ENCODE measurements around the gene ADNP. TPM values are rescaled to one million over a fixed set of nuclear protein-coding genes. Genes with fewer than 3 reads are reported as not detected.

Gene ADNP
- total RNA-seq, 1 experiment from 2014 or later = 143 TPM

DNA sequence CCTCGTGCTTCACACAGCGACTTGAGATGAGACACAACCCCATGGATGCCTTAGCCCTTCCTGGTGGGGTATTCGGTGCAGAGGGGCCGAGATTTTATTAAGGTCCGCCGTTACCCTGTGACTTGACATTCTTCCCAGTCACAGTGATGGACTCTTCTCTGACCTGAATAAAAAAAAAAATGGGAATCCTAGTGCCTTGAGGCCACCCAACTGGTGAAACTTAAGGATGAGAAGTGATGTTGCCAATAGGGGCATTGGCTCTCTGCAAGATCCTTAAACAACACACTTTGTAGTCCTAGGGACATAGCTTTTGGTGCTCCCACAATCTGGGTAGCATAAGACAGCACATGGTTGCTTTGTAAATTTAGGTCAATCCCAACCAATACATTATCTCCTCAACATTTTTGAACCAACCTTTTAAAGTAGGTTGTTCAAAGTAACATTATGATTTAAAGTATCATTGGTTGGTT, 814 bp upstream of the ADNP start:
- Mint-ChIP-seq H3K4me1 (peaks cover 24 to 32% of the 10 kb centered on the region in 2 experiments), H3K36me3 (ENCODE audit: insufficient read depth in 1 of 3, low read depth in 3 of 3) (peaks cover 35 to 81% (median 67%) of the 10 kb centered on the region in 3 experiments), H3K9me3 (peaks cover 0 to 7% of the 10 kb centered on the region in 2 experiments; a peak in 2 of 5 replicates), H3K27me3 (ENCODE audit: low read depth) (no peaks in the 10 kb centered on the region), H3K4me3 (peak overlapping the region; percentile 47 to 71; a peak in 4 of 5 replicates), H3K27ac (peak overlapping the region; percentile 65 to 97 (median 92))
- no peak overlapping the region for H2BK120ac ChIP-seq (ENCODE audit: low read depth, low read length, poor library complexity, severe bottlenecking)
- no peak overlapping the region for H2BK20ac ChIP-seq (ENCODE audit: low read depth, low read length, poor library complexity, severe bottlenecking)
- peaks cover 6% of the 10 kb centered on the region for H3K4me1 ChIP-seq (ENCODE audit: insufficient read depth, low read length)
- no peaks in the 10 kb centered on the region for H4K20me1 ChIP-seq (ENCODE audit: control insufficient read depth, insufficient read depth, insufficient read length)
- no CpG with 5 or more reads among the region's 6 CpGs for WGBS (ENCODE audit: extremely low coverage, insufficient read length, low lambda C conversion rate)
- no peak overlapping the region for H2BK15ac ChIP-seq (ENCODE audit: low read depth, low read length)
- peak overlapping the region; percentile 67 for H2AK5ac ChIP-seq (ENCODE audit: insufficient read length, low read length)
- peaks cover 25% of the 10 kb centered on the region for H3K79me2 ChIP-seq (ENCODE audit: insufficient read depth, low read length)
- TF ChIP-seq CTCF (conservative IDR thresholded peaks at IDR 0.05) = no peak
- H3K27me3 ChIP-seq (ENCODE audit: insufficient read depth, low read length) = no peaks in the 10 kb centered on the region
- H3T11ph ChIP-seq (ENCODE audit: low read length) = peak overlapping the region; percentile 69
- H3K23me2 ChIP-seq (ENCODE audit: insufficient read length, low read depth, low read length, poor library complexity, severe bottlenecking) = peaks cover 14% of the 10 kb centered on the region
- H2AFZ ChIP-seq (ENCODE audit: low read length) = no peak overlapping the region
- H4K8ac ChIP-seq (replicated peaks; ENCODE audit: insufficient read length, low read depth, low read length) = no peak overlapping the region
- no peak for DNase-seq
- peak overlapping the region; percentile 57 for H3K9ac ChIP-seq (ENCODE audit: extremely low read depth, insufficient read length, low read length)
- H3K4me2 ChIP-seq (ENCODE audit: insufficient read depth, insufficient read length, low read length) = peak overlapping the region; percentile 7
- H3K14ac ChIP-seq (ENCODE audit: insufficient read depth, low read length) = peak overlapping the region; percentile 85
- H3K9me3 ChIP-seq (ENCODE audit: control insufficient read depth, low read depth, low read length) = no peaks in the 10 kb centered on the region
- no peak overlapping the region for H4K91ac ChIP-seq (ENCODE audit: insufficient read length, low read depth, low read length)
- H2BK12ac ChIP-seq (ENCODE audit: insufficient read length, low read depth, low read length) = no peak overlapping the region
- peak overlapping the region; percentile 35 for H4K5ac ChIP-seq (ENCODE audit: insufficient read length, low read depth, low read length)
- H3K56ac ChIP-seq (ENCODE audit: insufficient read length, low read depth, low read length) = no peak overlapping the region
- H3K4ac ChIP-seq (ENCODE audit: low read depth, low read length) = no peak overlapping the region; the same call in 1 of the 2 replicates
- H3K79me1 ChIP-seq (ENCODE audit: insufficient read depth, low read depth, low read length, poor library complexity, severe bottlenecking) = no peaks in the 10 kb centered on the region
- H3K23ac ChIP-seq (ENCODE audit: insufficient read length, low read depth, low read length) = no peak overlapping the region
- H3K27ac ChIP-seq (ENCODE audit: insufficient read length, low read depth, low read length) = peak overlapping the region; percentile 73
- peak overlapping the region; percentile 71 for H3K18ac ChIP-seq (ENCODE audit: insufficient read length, low read depth, low read length)
- H2BK5ac ChIP-seq (ENCODE audit: insufficient read length, low read length) = no peak overlapping the region
